Muscle of arm (tissue), 12 donors: Measurements from ENCODE around the gene ZNF620. TPM values are rescaled to one million over a fixed set of nuclear protein-coding genes. Genes with fewer than 3 reads are reported as not detected.

Experiments
- polyA plus RNA-seq, 12 donors: library from polyadenylated mRNA; unstranded; fragments of 120-200 nt; gene quantifications; one replicate each; pipeline ENCODE4 v1.2.1, GENCODE V29; 2013; ENCODE audit not compliant: insufficient read length in 12 of 12

Gene ZNF620
- polyA plus RNA-seq, 12 donors, result 2.7 to 4.3 (median 3.4) TPM; not detected in 1

Other genes starting within 250 kb of the ZNF620 start
- gene EIF1B, start 196.3 kb upstream of the ZNF620 start, polyA plus RNA-seq, result 10 to 100 TPM in 11 of 12 donors, not detected in 1; 53.5 to 82.2 (median 67.5) TPM
- 1 to 10 TPM in 2 of 12 donors, under 1 TPM in 9, not detected in 1; 0.29 to 3.7 (median 0.52) TPM for gene ENTPD3, start 118.9 kb upstream of the ZNF620 start, polyA plus RNA-seq
- 1,000 to 10,000 TPM in 11 of 12 donors, not detected in 1; 1,669 to 3,102 (median 2,705) TPM for gene RPL14, start 48.7 kb upstream of the ZNF620 start, polyA plus RNA-seq
- gene ZNF619, start 28.9 kb upstream of the ZNF620 start, polyA plus RNA-seq, result 1 to 10 TPM in 11 of 12 donors, not detected in 1; 3.0 to 6.2 (median 4.6) TPM
- 10 to 100 TPM in 11 of 12 donors, not detected in 1; 11.4 to 20.3 (median 14.2) TPM for gene ZNF621, start 18.9 kb downstream of the ZNF620 start, polyA plus RNA-seq